ENCODE measurements around the gene PHYKPL.

DNA sequence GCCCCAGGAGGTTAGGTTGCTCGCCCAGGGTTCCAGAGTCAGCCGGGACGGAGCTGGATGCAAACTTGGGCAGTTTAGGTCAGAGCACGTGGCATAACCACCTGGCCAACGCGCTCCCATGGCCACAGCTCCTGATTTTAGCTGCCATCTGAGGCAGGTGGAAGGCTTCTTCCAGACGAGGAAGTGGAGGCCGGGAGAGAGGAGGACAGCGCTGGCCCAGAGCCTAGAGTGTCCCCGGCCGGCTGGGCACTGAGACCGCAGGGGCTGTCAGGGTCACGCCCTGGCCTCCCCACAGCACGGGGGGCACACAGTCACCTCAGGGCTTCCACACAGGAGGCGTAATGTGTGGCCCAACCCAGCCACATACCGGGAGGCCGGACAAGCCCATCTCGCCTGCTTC lies 16.1 kb upstream of the PHYKPL start:
- no peak for TF ChIP-seq RAD21 (conservative IDR thresholded peaks at IDR 0.05)
- no peak for TF ChIP-seq POLR2AphosphoS5 (IDR thresholded peaks at IDR 0.05)
- TF ChIP-seq, protein P1, sequence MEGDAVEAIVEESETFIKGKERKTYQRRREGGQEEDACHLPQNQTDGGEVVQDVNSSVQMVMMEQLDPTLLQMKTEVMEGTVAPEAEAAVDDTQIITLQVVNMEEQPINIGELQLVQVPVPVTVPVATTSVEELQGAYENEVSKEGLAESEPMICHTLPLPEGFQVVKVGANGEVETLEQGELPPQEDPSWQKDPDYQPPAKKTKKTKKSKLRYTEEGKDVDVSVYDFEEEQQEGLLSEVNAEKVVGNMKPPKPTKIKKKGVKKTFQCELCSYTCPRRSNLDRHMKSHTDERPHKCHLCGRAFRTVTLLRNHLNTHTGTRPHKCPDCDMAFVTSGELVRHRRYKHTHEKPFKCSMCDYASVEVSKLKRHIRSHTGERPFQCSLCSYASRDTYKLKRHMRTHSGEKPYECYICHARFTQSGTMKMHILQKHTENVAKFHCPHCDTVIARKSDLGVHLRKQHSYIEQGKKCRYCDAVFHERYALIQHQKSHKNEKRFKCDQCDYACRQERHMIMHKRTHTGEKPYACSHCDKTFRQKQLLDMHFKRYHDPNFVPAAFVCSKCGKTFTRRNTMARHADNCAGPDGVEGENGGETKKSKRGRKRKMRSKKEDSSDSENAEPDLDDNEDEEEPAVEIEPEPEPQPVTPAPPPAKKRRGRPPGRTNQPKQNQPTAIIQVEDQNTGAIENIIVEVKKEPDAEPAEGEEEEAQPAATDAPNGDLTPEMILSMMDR (IDR thresholded peaks at IDR 0.05; ENCODE audit: poor library complexity, severe bottlenecking): no peak
- no peak for TF ChIP-seq TAF1 (IDR thresholded peaks at IDR 0.05; ENCODE audit: low read depth)
- no peak for TF ChIP-seq EZH2 (IDR thresholded peaks at IDR 0.05; ENCODE audit: borderline replicate concordance, insufficient read depth, low read length, poor library complexity, severe bottlenecking)
- TF ChIP-seq, protein P2, sequence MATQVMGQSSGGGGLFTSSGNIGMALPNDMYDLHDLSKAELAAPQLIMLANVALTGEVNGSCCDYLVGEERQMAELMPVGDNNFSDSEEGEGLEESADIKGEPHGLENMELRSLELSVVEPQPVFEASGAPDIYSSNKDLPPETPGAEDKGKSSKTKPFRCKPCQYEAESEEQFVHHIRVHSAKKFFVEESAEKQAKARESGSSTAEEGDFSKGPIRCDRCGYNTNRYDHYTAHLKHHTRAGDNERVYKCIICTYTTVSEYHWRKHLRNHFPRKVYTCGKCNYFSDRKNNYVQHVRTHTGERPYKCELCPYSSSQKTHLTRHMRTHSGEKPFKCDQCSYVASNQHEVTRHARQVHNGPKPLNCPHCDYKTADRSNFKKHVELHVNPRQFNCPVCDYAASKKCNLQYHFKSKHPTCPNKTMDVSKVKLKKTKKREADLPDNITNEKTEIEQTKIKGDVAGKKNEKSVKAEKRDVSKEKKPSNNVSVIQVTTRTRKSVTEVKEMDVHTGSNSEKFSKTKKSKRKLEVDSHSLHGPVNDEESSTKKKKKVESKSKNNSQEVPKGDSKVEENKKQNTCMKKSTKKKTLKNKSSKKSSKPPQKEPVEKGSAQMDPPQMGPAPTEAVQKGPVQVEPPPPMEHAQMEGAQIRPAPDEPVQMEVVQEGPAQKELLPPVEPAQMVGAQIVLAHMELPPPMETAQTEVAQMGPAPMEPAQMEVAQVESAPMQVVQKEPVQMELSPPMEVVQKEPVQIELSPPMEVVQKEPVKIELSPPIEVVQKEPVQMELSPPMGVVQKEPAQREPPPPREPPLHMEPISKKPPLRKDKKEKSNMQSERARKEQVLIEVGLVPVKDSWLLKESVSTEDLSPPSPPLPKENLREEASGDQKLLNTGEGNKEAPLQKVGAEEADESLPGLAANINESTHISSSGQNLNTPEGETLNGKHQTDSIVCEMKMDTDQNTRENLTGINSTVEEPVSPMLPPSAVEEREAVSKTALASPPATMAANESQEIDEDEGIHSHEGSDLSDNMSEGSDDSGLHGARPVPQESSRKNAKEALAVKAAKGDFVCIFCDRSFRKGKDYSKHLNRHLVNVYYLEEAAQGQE (IDR thresholded peaks at IDR 0.05; ENCODE audit: borderline replicate concordance): no peak
- no peak for TF ChIP-seq EP300 (conservative IDR thresholded peaks at IDR 0.05; ENCODE audit: poor library complexity, severe bottlenecking)
- TF ChIP-seq SMC3 (conservative IDR thresholded peaks at IDR 0.05; ENCODE audit: poor library complexity): no peak
- TF ChIP-seq MXI1 (conservative IDR thresholded peaks at IDR 0.05; ENCODE audit: poor library complexity, severe bottlenecking): no peak

Measured in neural cell (in vitro differentiated cells).